NCI-H748 (cell line): ENCODE results near the gene WIPF1.

ENCODE experiments used
- DNase-seq: peaks from one replicate; lab custom pipeline; 2025; ENCODE audit not compliant: unreplicated experiment; lab: John Stamatoyannopoulos, UW

The WIPF1 gene

GRCh38 chr2:174597345-174598047 lies at the start of gene WIPF1:
WIPF1 (minus strand) TSS chr2:174597804; CDS start chr2:174585573, 12,231 bp downstream.
- no peak for DNase-seq

GRCh38 chr2:174645296-174645695 lies 47.7 kb upstream of the WIPF1 start:
- no peak for DNase-seq

DNA sequence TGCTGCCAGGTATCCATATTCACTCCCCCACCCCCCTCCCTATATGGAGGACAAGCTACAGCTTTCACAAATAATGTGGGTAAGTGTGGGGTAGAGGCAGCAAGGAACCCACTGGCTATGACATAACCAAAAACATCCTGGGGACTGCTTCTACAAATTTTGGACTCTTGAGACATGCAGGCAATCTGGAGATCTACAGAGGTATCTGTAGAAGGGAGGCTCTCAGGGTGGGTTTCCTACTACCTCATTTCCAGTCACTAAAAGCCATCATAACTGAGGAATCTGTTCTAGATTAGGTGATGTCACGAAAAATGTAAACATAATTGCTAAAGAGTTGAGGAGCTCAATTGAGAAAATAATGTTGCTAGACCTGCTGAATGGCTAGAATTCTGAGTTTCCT lies 46.8 kb upstream of the WIPF1 start:
- DNase-seq = no peak

DNA sequence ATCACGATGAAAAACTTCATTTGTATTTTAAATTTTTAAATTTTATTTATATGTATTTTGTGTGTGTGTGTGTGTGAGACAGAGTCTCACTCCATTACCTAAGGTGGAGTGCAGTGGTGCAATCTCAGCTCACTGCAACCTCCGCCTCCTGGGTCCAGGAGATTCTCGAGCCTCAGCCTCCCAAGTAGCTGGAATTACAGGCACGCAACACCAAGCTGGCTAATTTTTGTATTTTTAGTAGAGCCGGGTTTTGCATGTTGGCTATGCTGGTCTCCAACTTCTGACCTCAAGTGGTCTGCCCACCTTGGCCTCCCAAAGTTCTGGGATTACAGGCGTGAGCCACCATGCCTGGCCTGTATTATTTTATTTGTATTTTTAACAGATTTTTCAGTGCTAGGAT lies 45.8 kb upstream of the WIPF1 start:
- DNase-seq = no peak

- no peak for DNase-seq
Observed at GRCh38 chr2:174641168-174641567, 43.6 kb upstream of the WIPF1 start.

- DNase-seq = no peak
Observed at GRCh38 chr2:174636987-174637386, 39.4 kb upstream of the WIPF1 start.

- DNase-seq = no peak
Observed at GRCh38 chr2:174635776-174636404, 38.3 kb upstream of the WIPF1 start.

DNA sequence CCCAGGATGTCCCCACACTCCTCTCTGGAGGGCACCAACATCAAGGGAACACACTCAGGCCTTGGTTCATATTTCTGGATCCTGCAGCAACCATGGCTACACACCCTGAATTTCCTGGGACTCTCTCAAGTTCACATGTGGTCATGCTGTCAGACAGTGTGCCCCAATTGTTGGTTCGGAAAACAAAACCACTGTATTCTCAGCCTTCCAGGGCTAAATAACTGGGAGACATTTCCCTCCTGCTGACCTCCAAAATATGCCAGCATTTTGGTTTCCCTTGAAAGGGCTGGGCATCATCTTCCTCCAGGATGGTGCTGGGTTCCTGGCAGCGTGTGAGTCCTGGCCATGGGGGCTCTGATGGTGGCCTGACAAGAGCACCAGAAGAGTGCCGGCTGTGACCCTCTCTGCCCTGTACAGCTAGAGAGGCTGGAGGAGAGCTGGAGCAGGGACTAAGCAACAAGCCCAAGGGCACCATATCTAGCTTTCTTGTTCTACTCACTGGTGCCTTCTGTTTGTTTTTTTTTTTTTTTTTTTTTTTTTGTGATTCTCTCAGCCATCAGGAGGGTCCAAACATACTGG lies 37.5 kb upstream of the WIPF1 start:
- no peak for DNase-seq

GRCh38 chr2:174634130-174635014 lies 36.8 kb upstream of the WIPF1 start:
- DNase-seq = no peak

DNA sequence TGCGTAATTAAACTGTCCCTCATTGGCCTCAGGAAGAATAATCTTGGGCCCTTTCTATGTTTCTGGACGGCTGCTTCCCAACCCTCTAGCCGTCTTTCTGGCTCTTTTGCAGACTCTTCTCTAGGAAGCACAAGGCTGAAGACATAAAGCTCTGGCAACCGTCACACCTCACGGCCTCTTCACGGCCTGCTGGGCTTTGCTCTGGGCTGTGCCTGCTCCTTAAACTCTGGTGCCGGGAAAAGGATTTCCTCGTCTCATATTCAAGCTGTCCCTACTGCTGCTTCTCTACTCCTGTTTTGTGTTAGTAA lies 36.0 kb upstream of the WIPF1 start:
- DNase-seq = no peak

DNA sequence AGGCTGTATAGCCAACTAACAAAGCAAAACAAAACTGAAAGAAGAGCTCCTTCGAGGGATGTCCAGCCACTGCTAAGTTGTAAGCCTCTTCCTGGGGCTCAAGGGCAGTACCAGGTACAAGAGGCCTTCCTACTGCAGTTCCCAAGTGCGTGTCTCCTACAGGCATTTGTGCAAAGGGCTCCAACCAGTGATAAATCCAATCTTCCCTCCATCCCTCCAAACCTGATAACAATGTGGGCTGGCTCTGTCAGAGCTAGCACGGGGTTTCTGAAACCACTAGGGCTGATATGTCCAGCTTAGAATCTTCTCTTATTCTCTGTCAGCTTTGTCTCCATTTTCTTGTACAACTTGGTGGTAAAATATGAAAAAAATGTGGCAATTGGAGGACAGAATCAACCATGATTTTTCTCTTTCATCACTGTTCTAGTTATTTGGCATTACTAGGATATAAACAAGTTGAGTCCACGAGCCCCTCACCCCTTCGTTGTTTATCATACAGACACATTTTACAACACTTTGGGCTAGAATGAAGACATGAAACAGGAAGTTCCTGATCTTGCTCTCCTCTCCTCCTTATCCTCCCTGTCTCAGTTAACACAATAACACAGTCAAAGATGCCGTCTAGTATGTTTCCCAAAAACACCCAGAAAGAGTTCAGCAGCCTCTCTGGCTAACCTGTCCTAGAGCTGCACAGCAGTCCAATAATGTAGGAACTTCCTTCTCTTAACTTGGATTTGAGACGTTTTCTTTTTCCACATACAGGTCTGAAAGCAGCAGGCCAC lies 35.4 kb upstream of the WIPF1 start:
- DNase-seq = no peak

GRCh38 chr2:174631009-174631981 lies 33.7 kb upstream of the WIPF1 start:
- DNase-seq = no peak

GRCh38 chr2:174630107-174630506 lies 32.5 kb upstream of the WIPF1 start:
- DNase-seq = no peak

DNA sequence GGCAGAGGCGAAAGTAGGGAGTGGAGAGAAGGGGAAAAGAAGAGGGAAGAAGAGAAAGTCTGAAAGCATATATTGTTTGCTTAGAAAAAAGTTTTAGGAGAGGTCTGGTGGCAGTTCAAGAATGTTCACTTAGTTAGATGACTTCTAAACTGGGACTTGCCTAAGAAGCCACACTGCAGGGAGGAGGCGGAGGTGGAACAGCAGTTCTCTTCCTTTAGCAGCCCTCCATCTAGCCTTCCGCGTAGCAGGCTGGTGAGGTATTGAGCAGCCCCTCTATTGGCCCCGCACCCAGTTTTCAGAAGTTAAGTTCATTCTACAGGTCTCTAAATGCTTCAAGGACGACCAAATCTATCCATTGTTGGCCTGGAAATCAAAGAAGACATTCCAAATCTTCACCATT lies 31.9 kb upstream of the WIPF1 start:
- no peak for DNase-seq

- no peak for DNase-seq
Observed at GRCh38 chr2:174628528-174629169, 31.0 kb upstream of the WIPF1 start.

GRCh38 chr2:174627216-174627615 lies 29.6 kb upstream of the WIPF1 start:
- DNase-seq = no peak

DNA sequence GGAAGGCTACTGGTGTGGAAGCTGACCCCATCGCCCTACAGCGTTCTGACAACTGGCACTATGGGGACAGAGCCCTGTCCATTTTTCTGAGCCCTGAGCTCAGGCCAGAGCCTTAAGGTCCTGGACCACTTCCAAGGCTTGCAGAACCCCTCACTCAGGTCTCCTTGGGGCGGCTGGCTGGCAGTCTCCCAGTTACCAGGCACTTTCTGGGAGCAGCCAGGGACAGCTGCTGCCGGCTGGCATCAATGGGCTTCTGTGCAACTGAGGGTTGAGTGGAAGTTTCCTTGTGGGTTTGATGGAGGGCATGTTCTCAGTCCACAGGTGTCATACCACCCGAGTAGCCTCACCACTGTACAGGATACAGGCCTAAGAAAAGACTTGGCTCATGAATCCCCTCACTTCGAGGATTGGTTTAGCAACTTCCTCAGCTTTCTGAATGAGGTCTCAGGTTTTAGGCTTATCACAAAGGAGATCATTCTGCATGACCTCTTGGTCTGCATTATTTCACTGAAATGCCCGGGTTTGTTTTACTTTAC lies 27.4 kb upstream of the WIPF1 start:
- DNase-seq = no peak

DNA sequence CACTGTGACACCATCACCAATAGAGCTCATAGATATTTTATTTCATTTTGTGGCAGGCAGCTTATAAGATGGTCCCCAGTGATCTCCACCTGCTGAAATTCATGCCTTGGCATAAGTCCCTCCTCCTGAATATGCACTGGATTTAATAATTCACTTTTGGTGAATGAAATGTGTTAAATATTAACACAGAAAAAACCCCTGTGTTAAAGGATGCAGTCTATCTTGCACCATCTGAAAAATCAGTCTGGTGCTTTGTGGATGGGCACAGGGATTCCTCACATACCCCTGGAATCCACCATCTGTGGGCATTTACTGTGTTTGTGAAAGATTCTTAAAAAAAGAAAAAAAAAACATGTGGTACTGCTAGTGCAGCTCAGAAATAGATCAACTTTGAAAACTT lies 26.1 kb upstream of the WIPF1 start:
- DNase-seq = no peak

DNA sequence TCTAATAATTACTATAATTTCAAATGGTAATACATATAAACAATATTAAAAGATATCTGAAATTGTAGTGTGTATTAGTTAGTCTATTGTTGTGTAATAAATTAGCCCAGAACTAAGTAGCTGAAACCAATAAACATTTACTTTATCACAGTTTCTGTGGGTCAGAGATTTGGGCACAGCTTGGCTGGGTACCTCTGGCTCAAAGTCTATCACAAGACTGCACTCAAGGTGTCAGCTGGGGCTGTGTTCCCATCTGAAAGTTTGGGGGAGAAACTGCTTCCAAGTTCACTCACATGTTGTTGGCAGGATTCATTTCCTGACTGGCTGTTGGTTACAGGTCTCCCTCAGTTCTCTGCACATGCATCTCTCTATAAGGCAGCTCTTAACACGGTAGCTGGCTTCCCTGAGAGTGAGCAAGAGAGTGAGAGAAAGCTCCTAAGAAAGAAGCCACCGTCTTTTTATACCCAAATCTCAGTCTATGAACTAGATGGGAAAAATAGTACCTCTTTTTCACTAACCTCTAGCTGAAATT lies 25.6 kb upstream of the WIPF1 start:
- no peak for DNase-seq
